Neural cell (in vitro differentiated cells): ENCODE measurements around the gene CRNKL1.

ENCODE experiments used
- EP300 ChIP-seq: fragments of 450-650 bp; conservative IDR thresholded peaks from 2 replicates; pipeline ENCODE4 v1.6.1; 2014; ENCODE audit warnings: antibody characterized with exemption, mild to moderate bottlenecking, moderate library complexity; ENCODE audit not compliant: poor library complexity, severe bottlenecking
- EZH2 ChIP-seq: fragments of 200-600, 300-800 bp; shearing (Covaris generic), sonication (generic); IDR thresholded peaks from 2 replicates; pipeline ENCODE4 v1.6.1; 2014; ENCODE audit warnings: antibody characterized with exemption, low read length, borderline replicate concordance, mild to moderate bottlenecking; ENCODE audit not compliant: insufficient read depth, poor library complexity, severe bottlenecking
- MXI1 ChIP-seq: fragments of 450-650 bp; conservative IDR thresholded peaks from 2 replicates; pipeline ENCODE4 v1.6.1; 2014; ENCODE audit warnings: antibody characterized with exemption, mild to moderate bottlenecking; ENCODE audit not compliant: poor library complexity, severe bottlenecking
- POLR2AphosphoS5 ChIP-seq: IDR thresholded peaks from 2 replicates; pipeline ENCODE4 v1.6.1; 2012
- RAD21 ChIP-seq: fragments of 450-650 bp; conservative IDR thresholded peaks from 2 replicates; pipeline ENCODE4 v1.6.1; 2014; ENCODE audit warnings: antibody characterized with exemption, mild to moderate bottlenecking, moderate library complexity
- SMC3 ChIP-seq: fragments of 450-650 bp; conservative IDR thresholded peaks from 2 replicates; pipeline ENCODE4 v1.6.1; 2014; ENCODE audit warnings: antibody characterized with exemption, mild to moderate bottlenecking, moderate library complexity; ENCODE audit not compliant: poor library complexity
- TAF1 ChIP-seq: IDR thresholded peaks from 2 replicates; pipeline ENCODE4 v1.6.1; 2012; ENCODE audit warnings: low read depth
- TF ChIP-seq, protein P1 (sequence below): fragments of 450-650 bp; IDR thresholded peaks from 2 replicates; pipeline ENCODE4 v1.5.1; 2014; ENCODE audit warnings: antibody characterized with exemption, mild to moderate bottlenecking, moderate library complexity; ENCODE audit not compliant: poor library complexity, severe bottlenecking
- TF ChIP-seq, protein P2 (sequence below): IDR thresholded peaks from 2 replicates; pipeline ENCODE4 v1.6.1; 2012; ENCODE audit warnings: borderline replicate concordance

DNA sequence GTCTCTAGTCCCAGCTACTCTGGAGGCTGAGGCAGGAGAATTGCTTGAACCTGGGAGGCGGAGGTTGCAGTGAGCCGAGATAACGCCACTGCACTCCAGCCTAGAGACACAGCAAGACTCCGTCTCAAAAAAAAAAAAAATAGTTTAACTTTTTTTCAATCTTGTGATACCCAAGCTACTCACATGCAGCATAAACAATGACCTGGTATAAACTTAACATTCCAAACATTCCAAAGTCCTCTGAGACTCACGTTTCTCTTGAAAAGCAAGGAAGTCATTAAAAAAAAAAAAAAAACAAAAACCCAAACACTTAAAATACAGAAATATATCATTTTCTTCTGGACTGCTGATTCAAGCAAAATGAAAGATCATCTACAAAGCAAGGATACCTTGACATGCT, 14.3 kb downstream of the CRNKL1 start:
- TF ChIP-seq, protein P1, sequence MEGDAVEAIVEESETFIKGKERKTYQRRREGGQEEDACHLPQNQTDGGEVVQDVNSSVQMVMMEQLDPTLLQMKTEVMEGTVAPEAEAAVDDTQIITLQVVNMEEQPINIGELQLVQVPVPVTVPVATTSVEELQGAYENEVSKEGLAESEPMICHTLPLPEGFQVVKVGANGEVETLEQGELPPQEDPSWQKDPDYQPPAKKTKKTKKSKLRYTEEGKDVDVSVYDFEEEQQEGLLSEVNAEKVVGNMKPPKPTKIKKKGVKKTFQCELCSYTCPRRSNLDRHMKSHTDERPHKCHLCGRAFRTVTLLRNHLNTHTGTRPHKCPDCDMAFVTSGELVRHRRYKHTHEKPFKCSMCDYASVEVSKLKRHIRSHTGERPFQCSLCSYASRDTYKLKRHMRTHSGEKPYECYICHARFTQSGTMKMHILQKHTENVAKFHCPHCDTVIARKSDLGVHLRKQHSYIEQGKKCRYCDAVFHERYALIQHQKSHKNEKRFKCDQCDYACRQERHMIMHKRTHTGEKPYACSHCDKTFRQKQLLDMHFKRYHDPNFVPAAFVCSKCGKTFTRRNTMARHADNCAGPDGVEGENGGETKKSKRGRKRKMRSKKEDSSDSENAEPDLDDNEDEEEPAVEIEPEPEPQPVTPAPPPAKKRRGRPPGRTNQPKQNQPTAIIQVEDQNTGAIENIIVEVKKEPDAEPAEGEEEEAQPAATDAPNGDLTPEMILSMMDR = no peak
- TF ChIP-seq MXI1 (no peak), EP300 (no peak), EZH2 (no peak), TAF1 (no peak), POLR2AphosphoS5 (no peak), RAD21 (no peak), SMC3 (no peak)
- TF ChIP-seq, protein P2, sequence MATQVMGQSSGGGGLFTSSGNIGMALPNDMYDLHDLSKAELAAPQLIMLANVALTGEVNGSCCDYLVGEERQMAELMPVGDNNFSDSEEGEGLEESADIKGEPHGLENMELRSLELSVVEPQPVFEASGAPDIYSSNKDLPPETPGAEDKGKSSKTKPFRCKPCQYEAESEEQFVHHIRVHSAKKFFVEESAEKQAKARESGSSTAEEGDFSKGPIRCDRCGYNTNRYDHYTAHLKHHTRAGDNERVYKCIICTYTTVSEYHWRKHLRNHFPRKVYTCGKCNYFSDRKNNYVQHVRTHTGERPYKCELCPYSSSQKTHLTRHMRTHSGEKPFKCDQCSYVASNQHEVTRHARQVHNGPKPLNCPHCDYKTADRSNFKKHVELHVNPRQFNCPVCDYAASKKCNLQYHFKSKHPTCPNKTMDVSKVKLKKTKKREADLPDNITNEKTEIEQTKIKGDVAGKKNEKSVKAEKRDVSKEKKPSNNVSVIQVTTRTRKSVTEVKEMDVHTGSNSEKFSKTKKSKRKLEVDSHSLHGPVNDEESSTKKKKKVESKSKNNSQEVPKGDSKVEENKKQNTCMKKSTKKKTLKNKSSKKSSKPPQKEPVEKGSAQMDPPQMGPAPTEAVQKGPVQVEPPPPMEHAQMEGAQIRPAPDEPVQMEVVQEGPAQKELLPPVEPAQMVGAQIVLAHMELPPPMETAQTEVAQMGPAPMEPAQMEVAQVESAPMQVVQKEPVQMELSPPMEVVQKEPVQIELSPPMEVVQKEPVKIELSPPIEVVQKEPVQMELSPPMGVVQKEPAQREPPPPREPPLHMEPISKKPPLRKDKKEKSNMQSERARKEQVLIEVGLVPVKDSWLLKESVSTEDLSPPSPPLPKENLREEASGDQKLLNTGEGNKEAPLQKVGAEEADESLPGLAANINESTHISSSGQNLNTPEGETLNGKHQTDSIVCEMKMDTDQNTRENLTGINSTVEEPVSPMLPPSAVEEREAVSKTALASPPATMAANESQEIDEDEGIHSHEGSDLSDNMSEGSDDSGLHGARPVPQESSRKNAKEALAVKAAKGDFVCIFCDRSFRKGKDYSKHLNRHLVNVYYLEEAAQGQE = no peak
